Measurements from ENCODE around the gene CYB561D1.

The CYB561D1 gene

GRCh38 chr1:109535971-109536491 is 42.1 kb downstream of the CYB561D1 start:
- Histone ChIP-seq H3K4me1 (ENCODE audit: insufficient read depth, low read length) (peaks cover 14% of the 10 kb centered on the region; the same call in 1 of the 2 replicates), H3K36me3 (ENCODE audit: insufficient read depth, low read length) (no peaks in the 10 kb centered on the region), H3K9me3 (ENCODE audit: control insufficient read depth, insufficient read depth, low read length) (no peaks in the 10 kb centered on the region), H3K9ac (ENCODE audit: low read depth, low read length) (no peak overlapping the region)

DNA sequence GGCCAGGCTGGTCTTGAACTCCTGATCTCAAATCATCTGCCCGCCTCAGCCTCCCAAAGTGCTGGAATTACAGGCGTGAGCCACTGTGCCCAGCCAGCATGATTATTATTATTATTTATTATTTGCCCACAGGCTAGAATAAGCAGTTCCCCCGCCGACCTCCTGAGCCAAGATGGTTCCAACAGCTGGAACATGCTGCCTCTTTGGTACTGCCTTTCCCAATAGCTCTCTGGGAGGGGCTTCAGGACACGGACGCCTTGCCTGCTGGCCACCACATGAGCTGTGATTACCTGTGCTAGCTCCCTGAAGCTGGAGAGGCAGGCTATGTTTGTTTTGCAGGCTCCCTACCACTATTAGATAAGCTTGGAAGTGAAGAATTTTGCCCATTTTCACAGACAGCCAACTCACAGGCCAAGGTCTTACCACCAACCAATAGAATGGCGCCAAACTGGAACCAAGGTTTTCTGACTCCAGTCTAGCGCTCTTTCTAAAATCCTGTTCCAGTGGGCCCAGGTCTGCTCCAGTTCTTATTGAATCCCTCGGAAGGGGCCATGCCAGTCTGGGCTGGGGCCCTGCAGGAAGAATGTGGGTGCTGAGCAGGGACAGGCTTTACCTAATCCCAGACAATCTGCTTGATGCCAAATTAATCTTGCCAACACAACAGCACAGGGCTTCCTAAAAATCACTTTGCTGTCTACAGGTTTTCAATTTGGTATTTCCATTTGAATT is 43.7 kb downstream of the CYB561D1 start:
- no peak overlapping the region for H3K9ac ChIP-seq (ENCODE audit: low read depth, low read length)
- H3K9me3 ChIP-seq (ENCODE audit: control insufficient read depth, insufficient read depth, low read length) = no peaks in the 10 kb centered on the region
- no peaks in the 10 kb centered on the region for H3K36me3 ChIP-seq (ENCODE audit: insufficient read depth, low read length)
- H3K4me1 ChIP-seq (ENCODE audit: insufficient read depth, low read length) = peaks cover 11% of the 10 kb centered on the region; the same call in 1 of the 2 replicates

DNA sequence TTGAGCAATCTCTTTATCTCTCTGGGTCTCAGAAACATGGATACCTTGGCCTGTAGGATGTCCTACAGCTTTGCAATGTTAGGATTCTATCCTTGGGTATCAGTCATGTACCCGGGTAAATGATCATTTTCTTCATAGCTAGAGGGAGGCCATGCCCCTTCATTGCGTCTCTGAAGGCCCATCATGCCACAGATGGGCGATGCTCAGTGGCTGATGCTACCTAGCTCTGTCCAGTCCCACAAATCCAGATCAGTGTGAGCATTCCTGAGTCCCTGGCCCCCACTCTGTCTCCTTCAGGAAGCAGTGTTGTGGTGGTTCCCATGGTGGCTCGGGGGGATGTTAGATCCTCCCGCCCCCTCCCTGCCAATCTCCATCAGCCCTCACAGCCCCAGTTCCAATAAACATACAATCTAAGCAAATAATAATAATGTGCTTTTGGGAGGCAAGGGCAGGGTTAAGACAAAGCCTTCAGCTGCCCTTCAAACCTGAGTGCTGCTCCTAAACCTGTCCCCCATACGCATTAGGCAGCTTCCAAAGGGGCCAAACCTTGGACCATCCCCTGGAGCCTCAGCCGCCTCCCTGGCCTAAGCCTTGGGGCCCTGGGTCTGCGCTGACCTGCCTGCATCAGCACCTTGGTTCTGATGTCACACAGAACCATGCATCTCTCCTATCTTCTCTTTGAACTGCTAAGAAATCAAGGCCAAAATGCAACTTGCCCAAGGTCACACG is 45.1 kb downstream of the CYB561D1 start:
- Histone ChIP-seq H3K4me1 (ENCODE audit: insufficient read depth, low read length) (peaks cover 10% of the 10 kb centered on the region; the same call in 1 of the 2 replicates), H3K9me3 (ENCODE audit: control insufficient read depth, insufficient read depth, low read length) (no peaks in the 10 kb centered on the region), H3K9ac (ENCODE audit: low read depth, low read length) (no peak overlapping the region), H3K36me3 (ENCODE audit: insufficient read depth, low read length) (no peaks in the 10 kb centered on the region)

GRCh38 chr1:109539676-109540075 is 45.8 kb downstream of the CYB561D1 start, which contains the start of gene GPR61:
GPR61 (plus strand) TSS chr1:109539872; CDS start chr1:109543023, 3,151 bp downstream.
- Histone ChIP-seq H3K36me3 (ENCODE audit: insufficient read depth, low read length) (no peaks in the 10 kb centered on the region), H3K9ac (ENCODE audit: low read depth, low read length) (peak within 1 kb of the TSS; percentile 17; the same call in 1 of the 2 replicates), H3K4me1 (ENCODE audit: insufficient read depth, low read length) (peaks cover 10% of the 10 kb centered on the region; the same call in 1 of the 2 replicates), H3K9me3 (ENCODE audit: control insufficient read depth, insufficient read depth, low read length) (no peaks in the 10 kb centered on the region)

- Histone ChIP-seq H3K36me3 (ENCODE audit: insufficient read depth, low read length) (no peaks in the 10 kb centered on the region), H3K9me3 (ENCODE audit: control insufficient read depth, insufficient read depth, low read length) (no peaks in the 10 kb centered on the region), H3K4me1 (ENCODE audit: insufficient read depth, low read length) (peaks cover 10% of the 10 kb centered on the region; the same call in 1 of the 2 replicates), H3K9ac (ENCODE audit: low read depth, low read length) (no peak overlapping the region)
These were observed 47.2 kb downstream of the CYB561D1 start for GRCh38 chr1:109541102-109541501.

DNA sequence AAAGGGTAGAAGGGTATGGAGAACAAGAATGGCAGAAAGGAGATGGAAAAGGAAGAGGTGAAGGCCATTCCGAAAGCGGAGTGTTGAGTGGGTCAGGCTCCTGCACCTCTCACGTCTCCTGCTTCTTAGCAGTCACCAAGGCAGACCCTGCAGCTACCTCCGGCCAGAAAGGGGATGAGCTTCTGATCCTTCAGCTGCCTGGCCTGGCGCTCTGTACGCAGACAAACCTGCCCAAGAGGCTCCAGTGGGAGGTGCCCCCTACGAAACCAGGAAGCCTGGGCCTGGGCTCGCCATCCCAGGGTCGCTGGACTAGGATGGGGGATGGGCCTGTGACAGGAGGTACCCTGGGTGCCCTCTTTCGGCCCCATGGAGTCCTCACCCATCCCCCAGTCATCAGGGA is 48.8 kb downstream of the CYB561D1 start:
- H3K4me1 ChIP-seq (ENCODE audit: insufficient read depth, low read length) = peaks cover 21% of the 10 kb centered on the region
- no peaks in the 10 kb centered on the region for H3K36me3 ChIP-seq (ENCODE audit: insufficient read depth, low read length)
- no peaks in the 10 kb centered on the region for H3K9me3 ChIP-seq (ENCODE audit: control insufficient read depth, insufficient read depth, low read length)
- H3K9ac ChIP-seq (ENCODE audit: low read depth, low read length) = no peak overlapping the region

GRCh38 chr1:109543283-109543987 is 49.5 kb downstream of the CYB561D1 start:
- peaks cover 21% of the 10 kb centered on the region for H3K4me1 ChIP-seq (ENCODE audit: insufficient read depth, low read length)
- no peak overlapping the region for H3K9ac ChIP-seq (ENCODE audit: low read depth, low read length)
- H3K9me3 ChIP-seq (ENCODE audit: control insufficient read depth, insufficient read depth, low read length) = no peaks in the 10 kb centered on the region
- no peaks in the 10 kb centered on the region for H3K36me3 ChIP-seq (ENCODE audit: insufficient read depth, low read length)

DNA sequence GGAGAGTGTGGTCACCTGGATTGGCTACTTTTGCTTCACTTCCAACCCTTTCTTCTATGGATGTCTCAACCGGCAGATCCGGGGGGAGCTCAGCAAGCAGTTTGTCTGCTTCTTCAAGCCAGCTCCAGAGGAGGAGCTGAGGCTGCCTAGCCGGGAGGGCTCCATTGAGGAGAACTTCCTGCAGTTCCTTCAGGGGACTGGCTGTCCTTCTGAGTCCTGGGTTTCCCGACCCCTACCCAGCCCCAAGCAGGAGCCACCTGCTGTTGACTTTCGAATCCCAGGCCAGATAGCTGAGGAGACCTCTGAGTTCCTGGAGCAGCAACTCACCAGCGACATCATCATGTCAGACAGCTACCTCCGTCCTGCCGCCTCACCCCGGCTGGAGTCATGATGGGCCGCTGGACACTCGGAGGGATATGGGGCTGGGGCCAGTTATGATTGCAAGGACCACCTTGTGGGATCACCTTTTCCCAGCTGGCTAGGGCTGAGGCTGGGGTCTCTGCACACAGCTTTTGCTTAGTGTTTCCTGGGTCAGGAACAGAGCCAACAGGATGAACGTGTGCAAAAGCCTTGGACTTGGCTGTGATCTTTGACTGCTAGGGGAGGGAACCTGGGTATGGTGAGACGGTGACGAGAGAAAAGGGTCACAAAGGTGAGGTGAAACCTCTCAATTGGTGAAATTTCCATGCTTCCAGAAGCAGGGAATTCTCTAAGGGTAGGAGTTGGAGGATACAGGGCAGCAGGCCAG is 50.3 kb downstream of the CYB561D1 start:
- Histone ChIP-seq H3K36me3 (ENCODE audit: insufficient read depth, low read length) (no peaks in the 10 kb centered on the region), H3K4me1 (ENCODE audit: insufficient read depth, low read length) (peaks cover 21% of the 10 kb centered on the region), H3K9ac (ENCODE audit: low read depth, low read length) (no peak overlapping the region), H3K9me3 (ENCODE audit: control insufficient read depth, insufficient read depth, low read length) (no peaks in the 10 kb centered on the region)

DNA sequence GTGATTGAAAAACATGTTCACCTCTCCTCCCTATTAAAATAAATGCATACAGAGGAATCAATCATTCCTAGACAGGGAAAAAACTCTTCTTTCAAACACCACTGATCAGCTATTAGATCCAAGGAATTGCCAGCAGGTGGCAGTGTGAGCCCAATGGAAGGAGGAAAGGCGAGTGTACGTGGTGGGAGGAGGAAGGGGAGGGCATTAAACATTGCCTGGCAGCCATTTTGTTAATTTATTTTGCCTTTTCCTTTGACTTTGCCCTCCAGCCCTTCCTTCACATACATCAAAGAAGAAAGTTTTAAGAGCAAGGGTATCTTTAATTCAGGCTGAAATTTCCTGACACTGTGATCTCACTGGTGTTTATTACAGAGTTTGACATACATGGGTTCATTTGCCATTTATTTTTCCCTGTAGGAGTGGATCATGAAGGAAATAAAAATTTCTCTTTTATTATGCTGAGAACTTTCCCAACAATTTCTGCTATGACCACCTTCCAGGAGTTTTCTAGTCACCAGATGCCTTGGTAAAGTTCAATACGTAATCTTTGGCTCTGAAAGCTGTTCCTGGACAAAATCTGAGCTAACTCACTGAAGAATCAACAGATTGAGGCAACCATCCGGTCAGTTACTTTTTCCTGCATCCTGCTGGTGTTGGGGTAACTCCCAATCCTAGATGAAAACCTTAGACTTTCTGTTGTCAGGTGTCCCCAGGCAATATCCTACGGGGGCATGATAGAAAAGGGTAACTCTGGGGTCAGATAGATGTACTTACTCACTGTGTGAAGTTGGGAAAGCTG is 52.6 kb downstream of the CYB561D1 start:
- H3K36me3 ChIP-seq (ENCODE audit: insufficient read depth, low read length) = no peaks in the 10 kb centered on the region

GRCh38 chr1:109547463-109548320 is 53.8 kb downstream of the CYB561D1 start:
- H3K9ac ChIP-seq (ENCODE audit: low read depth, low read length) = peak overlapping the region; percentile 97
- no peaks in the 10 kb centered on the region for H3K36me3 ChIP-seq (ENCODE audit: insufficient read depth, low read length)
- no peaks in the 10 kb centered on the region for H3K9me3 ChIP-seq (ENCODE audit: control insufficient read depth, insufficient read depth, low read length)
- peaks cover 15% of the 10 kb centered on the region for H3K4me1 ChIP-seq (ENCODE audit: insufficient read depth, low read length)

More for the DNA sequence above, 52.6 kb downstream of the CYB561D1 start:
- Histone ChIP-seq H3K9ac (ENCODE audit: low read depth, low read length) (peak overlapping the region; percentile 97), H3K9me3 (ENCODE audit: control insufficient read depth, insufficient read depth, low read length) (no peaks in the 10 kb centered on the region), H3K4me1 (ENCODE audit: insufficient read depth, low read length) (peaks cover 15% of the 10 kb centered on the region)

- peaks cover 15% of the 10 kb centered on the region for H3K4me1 ChIP-seq (ENCODE audit: insufficient read depth, low read length)
- H3K9ac ChIP-seq (ENCODE audit: low read depth, low read length) = peak within 1 kb of the TSS; percentile 97
- no peaks in the 10 kb centered on the region for H3K9me3 ChIP-seq (ENCODE audit: control insufficient read depth, insufficient read depth, low read length)
- no peaks in the 10 kb centered on the region for H3K36me3 ChIP-seq (ENCODE audit: insufficient read depth, low read length)
These were observed 54.7 kb downstream of the CYB561D1 start, which contains the start of gene GNAI3 for GRCh38 chr1:109548321-109549267. GNAI3 (plus strand) TSS chr1:109548615; CDS start chr1:109548721, 106 bp downstream.
